Cardiac fibroblast (primary cell): ENCODE data around the gene PREX1.

Source experiments
- DNase-seq, 2 donors: peaks; one replicate each; pipeline versions ENCODE4 v3.0.0 to v3.0.0-alpha.2; 2010; ENCODE audit warnings: low read depth in 2 of 2
- H3K4me3 ChIP-seq, 2 donors: replicated peaks in 1 of 2; 1 replicate in 1 of 2; 2 replicates in 1 of 2; pipeline ENCODE4 v1.5.1; 2011; ENCODE audit warnings: low read depth in 2 of 2, low read length in 2 of 2, mild to moderate bottlenecking in 2 of 2, moderate library complexity in 1 of 2
- CTCF ChIP-seq: IDR thresholded peaks from one replicate; pipeline ENCODE4 v1.5.1; 2011; ENCODE audit warnings: low read depth, mild to moderate bottlenecking, low read length, inconsistent platforms

Gene PREX1

GRCh38 chr20:48672324-48672723 lies 155.5 kb downstream of the PREX1 start:
- no peak for TF ChIP-seq CTCF
- no peak for DNase-seq
- no peak overlapping the region for H3K4me3 ChIP-seq

- H3K4me3 ChIP-seq, result no peak overlapping the region
- DNase-seq, result no peak
- TF ChIP-seq CTCF, result no peak
Measured at GRCh38 chr20:48671141-48671540, 156.7 kb downstream of the PREX1 start.

GRCh38 chr20:48669946-48670605 lies 157.7 kb downstream of the PREX1 start:
- no peak for TF ChIP-seq CTCF
- DNase-seq, result no peak
- no peak overlapping the region for H3K4me3 ChIP-seq

GRCh38 chr20:48668451-48668946 lies 159.3 kb downstream of the PREX1 start:
- no peak overlapping the region for H3K4me3 ChIP-seq
- peak; percentile 22 to 83 for DNase-seq
- TF ChIP-seq CTCF, result no peak

GRCh38 chr20:48667889-48668413 lies 159.8 kb downstream of the PREX1 start:
- TF ChIP-seq CTCF, result no peak
- DNase-seq, result peak; percentile 34 to 56
- no peak overlapping the region for H3K4me3 ChIP-seq

GRCh38 chr20:48667481-48667880 lies 160.3 kb downstream of the PREX1 start:
- TF ChIP-seq CTCF, result no peak
- no peak overlapping the region for H3K4me3 ChIP-seq
- no peak for DNase-seq
